AG10803 (cell line): Measurements from ENCODE around the gene NCKAP1.

Experiments used
- DNase-seq: peaks from one replicate; pipeline ENCODE4 v3.0.0; 2010; ENCODE audit warnings: low read depth
- H3K4me3 ChIP-seq: 2 replicates; pipeline ENCODE4 v1.5.1; 2011; ENCODE audit warnings: mild to moderate bottlenecking, low read length, control low read depth
- CTCF ChIP-seq: conservative IDR thresholded peaks from 2 replicates; pipeline ENCODE4 v1.5.1; 2011; ENCODE audit warnings: mild to moderate bottlenecking, low read length, control low read depth, inconsistent platforms

The NCKAP1 gene

GRCh38 chr2:182911813-182912517, 126.3 kb downstream of the NCKAP1 start:
- TF ChIP-seq CTCF = no peak
- H3K4me3 ChIP-seq = no peak overlapping the region
- DNase-seq = no peak

DNA sequence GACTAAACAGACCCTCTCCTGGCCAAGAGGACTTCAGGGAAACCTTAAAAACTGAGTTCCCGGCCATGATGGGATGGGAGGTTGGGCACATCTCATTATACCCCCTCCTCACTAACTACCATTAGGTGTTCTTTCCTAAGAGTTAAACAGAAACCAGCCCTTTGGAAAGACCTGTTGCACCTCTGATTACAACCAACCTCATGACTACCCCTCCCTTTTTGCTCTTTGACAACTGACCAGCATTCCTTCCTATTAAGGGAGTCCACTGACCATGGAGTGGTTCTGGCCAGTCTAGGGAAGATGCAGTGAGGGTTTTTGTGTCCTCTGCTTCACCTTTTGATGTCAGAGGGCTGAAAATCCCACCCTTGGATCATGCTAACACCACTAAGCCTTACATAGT, 127.3 kb downstream of the NCKAP1 start:
- DNase-seq = no peak
- no peak for TF ChIP-seq CTCF
- H3K4me3 ChIP-seq = no peak overlapping the region

DNA sequence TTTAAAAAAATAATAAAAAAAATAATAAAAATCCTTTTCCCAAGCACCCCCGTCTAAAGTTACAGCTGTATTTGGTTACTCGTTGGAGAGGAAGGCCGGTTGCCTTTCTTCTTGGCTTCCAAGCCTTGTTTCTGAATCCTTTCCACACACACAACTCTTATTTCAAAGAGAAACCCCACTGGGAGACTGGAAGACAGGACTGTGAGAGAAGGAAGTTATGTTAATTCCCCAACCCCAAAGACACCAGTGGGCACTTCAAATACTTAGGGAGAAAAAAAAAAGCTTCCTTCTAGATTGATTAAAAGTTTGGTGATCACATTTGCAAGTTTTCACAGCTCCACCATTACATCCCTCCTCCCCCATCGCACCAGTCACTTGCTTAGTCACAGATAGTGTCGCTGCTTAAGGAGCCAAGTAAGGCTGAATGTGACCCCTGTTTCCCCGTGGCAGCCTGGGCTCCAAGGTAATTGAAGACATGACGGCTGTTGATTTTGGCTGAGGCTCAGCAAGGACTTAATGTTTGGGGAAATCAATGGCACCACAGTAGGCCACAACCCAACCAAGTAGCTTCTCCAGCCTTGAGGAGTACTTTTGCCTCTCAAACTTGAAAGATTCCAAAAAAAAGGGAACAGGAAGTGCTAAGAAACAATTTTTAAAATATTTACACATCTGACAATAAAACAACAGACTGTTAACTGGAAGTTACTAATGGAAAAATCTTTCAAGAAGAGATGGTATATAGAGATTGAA, 131.0 kb downstream of the NCKAP1 start:
- no peak overlapping the region for H3K4me3 ChIP-seq
- DNase-seq = no peak
- TF ChIP-seq CTCF = no peak

GRCh38 chr2:182906454-182906853, 131.8 kb downstream of the NCKAP1 start:
- H3K4me3 ChIP-seq = no peak overlapping the region
- DNase-seq = no peak
- no peak for TF ChIP-seq CTCF

- DNase-seq = no peak
- no peak overlapping the region for H3K4me3 ChIP-seq
- TF ChIP-seq CTCF = no peak
These were observed 133.4 kb downstream of the NCKAP1 start for GRCh38 chr2:182904844-182905243.

- DNase-seq = no peak
- no peak overlapping the region for H3K4me3 ChIP-seq
- no peak for TF ChIP-seq CTCF
These were observed 134.7 kb downstream of the NCKAP1 start for GRCh38 chr2:182903566-182903965.

DNA sequence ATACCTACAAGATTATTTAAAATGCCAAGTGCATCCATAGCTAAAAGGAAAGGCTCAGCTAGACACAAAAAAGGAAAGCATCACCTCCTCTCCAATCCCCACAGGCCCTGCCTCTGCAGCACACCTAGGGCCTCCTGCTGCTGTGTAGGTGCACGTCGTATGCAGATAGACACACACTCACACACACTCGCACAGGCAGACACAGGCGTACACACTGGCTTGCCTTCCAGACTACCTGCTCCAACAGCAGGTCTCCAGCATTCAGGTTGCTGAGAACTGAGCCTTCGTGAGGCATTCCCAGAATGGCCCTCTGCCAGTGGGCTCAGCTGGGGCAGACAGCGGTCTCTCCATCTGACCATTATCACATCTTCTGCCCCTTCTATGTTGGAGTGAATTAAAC, 136.5 kb downstream of the NCKAP1 start:
- H3K4me3 ChIP-seq = no peak overlapping the region
- no peak for TF ChIP-seq CTCF
- DNase-seq = no peak
